Loucy (cell line): ENCODE results near the gene CR2.
A peak's percentile ranks its signal among the peaks of the same experiment; 100 is the strongest.

Experiments
- H2AFZ ChIP-seq: fragments of 200-600 bp; sonication (generic); 2 replicates; pipeline ENCODE4 v1.6.0; 2016; ENCODE audit warnings: antibody characterized with exemption, mild to moderate bottlenecking, low read length, moderate library complexity
- H3F3A ChIP-seq: fragments of 200-600 bp; 2 replicates; pipeline ENCODE4 v1.6.0; 2016; ENCODE audit warnings: antibody characterized with exemption, low read depth, mild to moderate bottlenecking
- H3K27me3 ChIP-seq: fragments of 200-600 bp; sonication (generic); 2 replicates; pipeline ENCODE4 v1.6.1; 2014; ENCODE audit warnings: low read length, mild to moderate bottlenecking; ENCODE audit not compliant: insufficient read depth, poor library complexity, severe bottlenecking
- H3K36me3 ChIP-seq: fragments of 200-600 bp; sonication (generic); 2 replicates; pipeline ENCODE4 v1.6.1; 2016; ENCODE audit warnings: low read length; ENCODE audit not compliant: insufficient read depth
- H3K4me1 ChIP-seq: fragments of 200-600 bp; sonication (generic); 2 replicates; pipeline ENCODE4 v1.5.1; 2014; ENCODE audit warnings: low read length, mild to moderate bottlenecking; ENCODE audit not compliant: insufficient read depth, poor library complexity, severe bottlenecking
- H3K4me2 ChIP-seq: fragments of 200-600 bp; sonication (generic); 2 replicates; pipeline ENCODE4 v1.6.0; 2014; ENCODE audit warnings: antibody characterized with exemption, low read length, low read depth, mild to moderate bottlenecking; ENCODE audit not compliant: poor library complexity, severe bottlenecking
- H3K4me3 ChIP-seq: fragments of 200-600 bp; sonication (generic); 2 replicates; pipeline ENCODE4 v1.5.1; 2014; ENCODE audit warnings: low read length, mild to moderate bottlenecking, mixed read lengths; ENCODE audit not compliant: poor library complexity, severe bottlenecking
- H3K79me2 ChIP-seq: fragments of 200-600 bp; sonication (generic); 2 replicates; pipeline ENCODE4 v1.6.1; 2014; ENCODE audit warnings: low read length; ENCODE audit not compliant: insufficient read depth
- H3K9ac ChIP-seq: fragments of 200-600 bp; sonication (generic); 2 replicates; pipeline ENCODE4 v1.6.0; 2014; ENCODE audit warnings: mild to moderate bottlenecking, low read depth, low read length, moderate library complexity; ENCODE audit not compliant: poor library complexity, severe bottlenecking
- H3K9me2 ChIP-seq: fragments of 200-600 bp; sonication (generic); replicated peaks from 2 replicates; pipeline ENCODE4 v1.6.1; 2016; ENCODE audit warnings: low read depth, low read length, mixed read lengths
- H3K9me3 ChIP-seq: fragments of 200-600 bp; sonication (generic); 2 replicates; pipeline ENCODE4 v1.6.1; 2014; ENCODE audit warnings: mild to moderate bottlenecking, antibody characterized with exemption, low read length, low read depth; ENCODE audit not compliant: insufficient read depth
- H4K20me1 ChIP-seq: fragments of 200-600 bp; sonication (generic); 2 replicates; pipeline ENCODE4 v1.6.0; 2014; ENCODE audit warnings: antibody characterized with exemption, low read length, mild to moderate bottlenecking; ENCODE audit not compliant: insufficient read depth, poor library complexity, severe bottlenecking
- EZH2phosphoT487 ChIP-seq: fragments of 200-600 bp; IDR thresholded peaks from 2 replicates; pipeline ENCODE4 v1.6.1; 2018; ENCODE audit warnings: antibody characterized with exemption, mild to moderate bottlenecking, moderate library complexity, borderline replicate concordance
- TF ChIP-seq, protein P1 (sequence below): fragments of 200-600 bp; sonication (generic); conservative IDR thresholded peaks from 2 replicates; pipeline ENCODE4 v1.5.1; 2014; ENCODE audit warnings: mild to moderate bottlenecking, antibody characterized with exemption, low read length

The CR2 gene

DNA sequence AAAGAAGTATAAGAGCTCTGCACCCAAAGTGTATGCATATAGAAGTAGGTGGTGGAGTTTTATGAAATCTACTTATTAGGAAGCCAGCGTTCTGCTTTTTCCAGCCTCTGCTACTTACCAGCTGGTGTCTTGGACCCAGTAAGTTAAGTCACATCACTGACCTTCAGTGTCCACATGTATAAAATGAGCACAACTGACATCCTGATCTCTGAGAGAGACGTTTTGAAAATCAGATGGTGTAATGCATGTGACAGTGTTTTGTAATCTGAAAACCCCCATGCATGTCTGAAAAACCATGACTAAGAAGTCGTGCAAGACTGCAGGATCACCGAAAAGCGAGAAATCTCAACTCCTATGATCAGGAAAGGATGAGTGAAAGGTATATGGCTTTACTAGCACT is 43.8 kb downstream of the CR2 start:
- peaks cover 45% of the 10 kb centered on the region for H3K27me3 ChIP-seq
- no peak for TF ChIP-seq EZH2phosphoT487
- TF ChIP-seq, protein P1, sequence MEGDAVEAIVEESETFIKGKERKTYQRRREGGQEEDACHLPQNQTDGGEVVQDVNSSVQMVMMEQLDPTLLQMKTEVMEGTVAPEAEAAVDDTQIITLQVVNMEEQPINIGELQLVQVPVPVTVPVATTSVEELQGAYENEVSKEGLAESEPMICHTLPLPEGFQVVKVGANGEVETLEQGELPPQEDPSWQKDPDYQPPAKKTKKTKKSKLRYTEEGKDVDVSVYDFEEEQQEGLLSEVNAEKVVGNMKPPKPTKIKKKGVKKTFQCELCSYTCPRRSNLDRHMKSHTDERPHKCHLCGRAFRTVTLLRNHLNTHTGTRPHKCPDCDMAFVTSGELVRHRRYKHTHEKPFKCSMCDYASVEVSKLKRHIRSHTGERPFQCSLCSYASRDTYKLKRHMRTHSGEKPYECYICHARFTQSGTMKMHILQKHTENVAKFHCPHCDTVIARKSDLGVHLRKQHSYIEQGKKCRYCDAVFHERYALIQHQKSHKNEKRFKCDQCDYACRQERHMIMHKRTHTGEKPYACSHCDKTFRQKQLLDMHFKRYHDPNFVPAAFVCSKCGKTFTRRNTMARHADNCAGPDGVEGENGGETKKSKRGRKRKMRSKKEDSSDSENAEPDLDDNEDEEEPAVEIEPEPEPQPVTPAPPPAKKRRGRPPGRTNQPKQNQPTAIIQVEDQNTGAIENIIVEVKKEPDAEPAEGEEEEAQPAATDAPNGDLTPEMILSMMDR = no peak
- no peak overlapping the region for H3K4me2 ChIP-seq
- no peak overlapping the region for H3K4me3 ChIP-seq
- H3K9ac ChIP-seq = no peak overlapping the region
- no peaks in the 10 kb centered on the region for H3K9me2 ChIP-seq
- no peak overlapping the region for H2AFZ ChIP-seq
- no peaks in the 10 kb centered on the region for H3K79me2 ChIP-seq
- no peaks in the 10 kb centered on the region for H3K4me1 ChIP-seq
- H3K9me3 ChIP-seq = no peaks in the 10 kb centered on the region
- no peaks in the 10 kb centered on the region for H4K20me1 ChIP-seq
- no peaks in the 10 kb centered on the region for H3F3A ChIP-seq
- H3K36me3 ChIP-seq = no peaks in the 10 kb centered on the region

DNA sequence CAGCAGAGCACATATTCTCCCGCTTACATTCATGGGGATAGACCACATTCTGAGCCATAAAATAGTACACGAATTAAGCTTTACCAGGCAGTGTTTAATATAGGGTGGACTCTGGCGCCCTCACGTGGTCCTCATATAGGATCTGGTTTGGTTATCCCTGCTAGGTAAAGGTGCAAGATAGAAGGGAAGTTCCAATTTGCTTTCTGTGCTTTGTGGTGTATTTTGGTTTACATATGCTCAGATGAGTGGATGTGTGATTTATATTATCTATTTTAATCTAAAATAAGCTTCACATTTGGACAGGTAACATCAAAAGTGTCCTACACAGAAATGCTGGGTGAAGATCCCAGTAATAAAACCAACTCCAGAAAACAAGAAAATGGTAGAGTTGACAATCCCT is 45.4 kb downstream of the CR2 start:
- Histone ChIP-seq H3K36me3 (no peaks in the 10 kb centered on the region), H3F3A (no peaks in the 10 kb centered on the region), H2AFZ (no peak overlapping the region), H3K9me2 (no peaks in the 10 kb centered on the region), H4K20me1 (no peaks in the 10 kb centered on the region), H3K79me2 (no peaks in the 10 kb centered on the region), H3K9me3 (no peaks in the 10 kb centered on the region), H3K4me3 (no peak overlapping the region), H3K4me1 (no peaks in the 10 kb centered on the region), H3K4me2 (no peak overlapping the region), H3K9ac (no peak overlapping the region), H3K27me3 (peaks cover 36% of the 10 kb centered on the region)
- no peak for TF ChIP-seq EZH2phosphoT487
- TF ChIP-seq, protein P1 = peak; percentile 87

DNA sequence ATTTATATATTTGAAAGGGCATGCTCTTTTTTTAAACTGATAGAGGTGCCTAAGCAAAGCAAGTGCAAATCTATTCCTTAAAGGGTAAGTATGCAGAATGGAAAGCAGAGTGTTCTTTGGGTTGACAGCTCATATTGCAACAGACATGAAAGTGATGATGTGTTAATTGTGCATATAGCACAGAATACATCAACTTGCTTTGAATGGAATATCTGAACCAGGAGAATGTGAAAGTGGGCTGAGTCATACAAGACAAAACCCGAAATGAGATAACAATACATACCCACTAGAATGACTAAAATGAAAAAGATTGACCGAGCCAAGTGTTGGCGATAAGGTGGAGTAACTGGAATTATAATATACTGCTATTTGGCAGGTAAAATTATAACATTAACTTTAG is 46.2 kb downstream of the CR2 start:
- Histone ChIP-seq H4K20me1 (no peaks in the 10 kb centered on the region), H3K79me2 (no peaks in the 10 kb centered on the region), H3K9me3 (no peaks in the 10 kb centered on the region), H3F3A (no peaks in the 10 kb centered on the region), H3K9ac (no peak overlapping the region), H3K9me2 (no peaks in the 10 kb centered on the region), H3K4me2 (no peak overlapping the region), H3K36me3 (no peaks in the 10 kb centered on the region), H3K4me3 (no peak overlapping the region), H2AFZ (no peak overlapping the region), H3K4me1 (no peaks in the 10 kb centered on the region), H3K27me3 (peaks cover 33% of the 10 kb centered on the region)
- TF ChIP-seq, protein P1 = no peak
- TF ChIP-seq EZH2phosphoT487 = no peak
